Endometrial microvascular endothelial cells (primary cell): ENCODE measurements around the gene OGDH. TPM values are rescaled to one million over a fixed set of nuclear protein-coding genes. Genes with fewer than 3 reads are reported as not detected.

ENCODE experiments used
- in situ Hi-C: cut with HindIII; loops from 2 replicates; pipeline ENCODE4 v1.10.0; 2017; ENCODE audit warnings: low sequenced_read_pairs, low pct_unique_long_range_greater_than_20kb; ENCODE audit errors: inconsistent ontology term
- total RNA-seq: library from RNA; depleted of rRNA; stranded (reverse); fragments of >200 nt; gene quantifications from one replicate; pipeline ENCODE4 v1.2.3, GENCODE V29; 2015; ENCODE audit errors: inconsistent ontology term

The OGDH gene
- total RNA-seq, 1 donor from 2014 or later, result 116 TPM

- in situ Hi-C loops, result no loop called here
Observed at GRCh38 chr7:44633254-44634186, 27.1 kb downstream of the OGDH start.

- in situ Hi-C loops, result no loop called here
Observed at GRCh38 chr7:44634187-44634838, 27.9 kb downstream of the OGDH start.

- in situ Hi-C loops, result no loop called here
Observed at GRCh38 chr7:44634839-44635591, 28.6 kb downstream of the OGDH start.

DNA sequence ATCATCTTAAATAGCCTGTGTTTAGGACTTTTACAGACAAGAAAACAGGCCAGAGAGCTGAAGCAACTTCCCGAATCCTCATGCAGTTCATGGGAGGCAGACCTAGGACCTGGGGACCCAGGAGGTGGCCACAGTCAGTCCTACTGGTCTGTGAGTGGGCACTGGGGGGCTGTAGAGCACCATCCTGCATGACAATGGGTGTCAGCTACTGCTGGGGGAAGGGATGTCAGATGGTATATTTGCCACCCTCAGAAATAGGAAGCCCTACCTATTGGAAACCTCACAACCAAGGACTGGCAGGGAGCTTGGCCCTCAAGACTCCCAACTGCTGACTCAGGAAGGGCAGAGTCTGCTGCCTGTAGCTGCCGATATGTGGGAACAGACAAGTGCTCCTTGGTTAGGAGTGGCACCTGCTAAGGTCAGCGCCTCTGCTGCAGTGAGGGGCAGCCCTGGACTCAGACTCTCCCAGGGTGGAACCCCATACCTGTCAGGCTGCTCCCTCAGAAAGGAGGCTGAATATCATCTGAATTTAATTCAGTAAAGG lies 29.7 kb downstream of the OGDH start:
- in situ Hi-C loops, result no loop called here

DNA sequence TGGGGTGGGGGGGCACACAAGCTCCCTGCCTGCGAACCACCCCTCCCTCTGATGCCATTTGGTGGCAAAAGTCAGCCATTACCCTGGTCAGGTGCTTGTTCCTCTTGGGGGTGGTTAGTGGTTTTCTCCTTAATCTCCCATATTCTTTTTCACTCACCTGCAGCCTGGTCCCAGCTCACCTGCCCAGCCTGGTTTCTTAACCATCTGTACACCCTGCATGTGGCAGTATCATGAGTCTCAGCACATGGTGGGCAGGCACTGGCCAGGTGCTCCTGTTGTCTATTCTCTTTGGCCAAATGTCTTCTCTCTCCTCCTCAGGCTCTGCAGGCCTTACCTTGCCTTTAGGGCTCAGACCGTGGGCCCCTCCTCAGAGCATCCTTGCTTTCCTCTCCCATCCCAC lies 30.5 kb downstream of the OGDH start:
- in situ Hi-C loops, result no loop called here

- in situ Hi-C loops, result no loop called here
Observed at GRCh38 chr7:44637788-44638594, 31.6 kb downstream of the OGDH start.

- in situ Hi-C loops, result no loop called here
Observed at GRCh38 chr7:44638611-44639557, 32.5 kb downstream of the OGDH start.

- in situ Hi-C loops, result no loop called here
Observed at GRCh38 chr7:44639671-44640321, 33.4 kb downstream of the OGDH start.

DNA sequence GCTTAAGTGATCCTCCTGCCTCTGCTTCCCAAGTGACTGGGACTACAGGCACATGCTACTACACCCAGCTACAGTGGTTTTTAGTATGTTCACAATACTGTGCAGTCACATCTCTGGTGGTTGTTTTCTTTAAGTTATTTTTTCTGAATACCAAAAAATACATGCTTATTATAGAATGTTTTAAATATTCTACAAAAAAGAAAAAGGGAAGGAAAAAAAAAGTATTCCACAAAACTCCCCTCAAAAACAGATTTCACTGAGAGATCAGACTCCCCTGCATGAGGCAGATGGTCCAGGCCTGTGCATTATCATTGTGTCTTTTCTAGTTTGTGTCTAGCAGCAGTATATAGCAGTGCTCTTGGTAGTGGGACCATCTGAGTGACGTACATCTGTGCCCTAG lies 36.8 kb downstream of the OGDH start:
- in situ Hi-C loops, result no loop called here

DNA sequence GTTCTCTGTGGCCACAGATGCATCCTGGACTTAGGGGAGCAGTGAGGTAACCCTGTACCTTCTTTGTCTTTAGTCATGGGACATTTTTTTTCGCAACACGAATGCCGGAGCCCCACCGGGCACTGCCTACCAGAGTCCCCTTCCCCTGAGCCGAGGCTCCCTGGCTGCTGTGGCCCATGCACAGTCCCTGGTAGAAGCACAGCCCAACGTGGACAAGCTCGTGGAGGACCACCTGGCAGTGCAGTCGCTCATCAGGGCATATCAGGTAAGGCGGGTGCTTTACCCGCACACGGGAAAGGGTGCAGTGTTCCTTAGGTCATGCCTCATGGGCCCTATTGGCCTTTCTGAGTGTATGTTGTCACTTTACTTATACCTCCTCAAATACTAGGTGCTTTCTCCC lies 38.8 kb downstream of the OGDH start:
- in situ Hi-C loops, result no loop called here

DNA sequence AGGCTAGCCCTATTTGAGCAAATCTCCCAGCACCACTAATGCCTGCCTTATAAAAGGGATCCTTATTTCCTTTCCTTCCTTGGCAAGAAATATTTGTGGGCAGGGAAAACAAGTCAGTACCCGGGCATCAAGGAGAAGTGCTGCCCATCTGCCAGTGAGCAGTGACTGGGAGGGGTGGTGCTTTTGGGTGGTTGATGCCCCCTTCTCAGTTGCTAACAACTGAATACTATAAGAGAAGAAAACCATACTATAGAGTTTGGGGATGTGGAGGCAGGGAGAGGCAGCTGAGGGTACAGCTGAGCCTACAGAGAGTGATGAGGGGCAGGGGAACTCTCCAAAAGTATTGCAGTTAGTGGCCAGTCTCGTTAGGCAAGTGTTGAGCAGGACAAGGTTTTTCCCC lies 39.3 kb downstream of the OGDH start:
- in situ Hi-C loops, result no loop called here

GRCh38 chr7:44646176-44646920 lies 39.9 kb downstream of the OGDH start:
- in situ Hi-C loops, result no loop called here

DNA sequence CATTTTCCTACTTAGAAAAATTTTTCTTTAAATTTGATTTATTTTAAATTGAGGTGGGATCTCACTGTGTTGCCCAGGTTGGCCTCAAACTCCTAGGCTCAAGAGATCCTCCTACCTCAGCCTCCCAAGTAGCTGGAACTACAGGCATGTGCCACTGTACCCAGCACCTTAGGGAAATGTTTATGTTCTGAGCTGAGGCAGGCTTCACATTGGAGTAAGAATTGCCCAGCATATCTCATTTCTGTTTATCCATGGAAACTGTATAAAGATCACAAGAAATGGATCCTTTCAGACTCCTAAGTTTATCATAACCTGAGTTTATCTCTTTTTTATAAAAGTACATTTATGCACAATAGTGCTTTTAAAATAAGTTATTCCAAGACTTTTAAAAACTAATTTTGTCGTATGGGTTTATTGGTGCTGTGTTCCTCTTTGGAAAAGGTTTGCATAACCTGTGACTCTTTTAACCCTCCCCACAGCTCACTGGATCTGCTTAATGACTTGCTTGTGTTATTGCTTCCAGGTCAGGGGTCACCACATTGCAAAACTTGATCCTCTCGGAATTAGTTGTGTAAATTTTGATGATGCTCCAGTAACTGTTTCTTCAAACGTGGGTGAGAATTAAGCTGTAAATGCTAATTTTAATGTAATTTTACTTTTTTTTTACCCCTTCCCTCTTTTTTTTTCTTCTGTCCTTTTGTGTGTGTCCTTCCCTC lies 40.7 kb downstream of the OGDH start:
- in situ Hi-C loops, result no loop called here

- in situ Hi-C loops, result no loop called here
Observed at GRCh38 chr7:44647981-44648714, 41.7 kb downstream of the OGDH start.

DNA sequence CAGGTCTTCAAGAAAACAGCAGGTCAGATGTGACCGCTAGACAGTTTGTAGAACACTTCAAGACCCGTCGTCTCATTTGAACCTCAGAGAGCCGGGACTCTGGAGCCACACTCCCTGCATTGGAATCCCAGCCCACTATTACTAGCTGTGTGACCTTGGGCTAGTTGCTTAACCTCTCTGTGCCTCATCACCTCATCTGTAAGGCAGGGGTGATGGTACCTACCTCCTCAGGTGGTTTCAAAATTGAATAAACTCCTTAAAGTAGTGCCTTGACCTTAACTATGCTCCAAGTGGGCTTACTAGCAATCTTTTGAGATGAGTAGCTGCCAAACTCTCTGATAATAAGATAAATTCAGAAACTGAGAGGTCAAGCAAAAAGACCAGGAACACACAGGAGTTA lies 43.8 kb downstream of the OGDH start:
- in situ Hi-C loops, result no loop called here
